ENCODE results near the gene SLC12A8.

Gene SLC12A8

GRCh38 chr3:125151916-125152315 lies 60.6 kb downstream of the SLC12A8 start:
- no peak for DNase-seq (ENCODE audit: low spot score)

DNA sequence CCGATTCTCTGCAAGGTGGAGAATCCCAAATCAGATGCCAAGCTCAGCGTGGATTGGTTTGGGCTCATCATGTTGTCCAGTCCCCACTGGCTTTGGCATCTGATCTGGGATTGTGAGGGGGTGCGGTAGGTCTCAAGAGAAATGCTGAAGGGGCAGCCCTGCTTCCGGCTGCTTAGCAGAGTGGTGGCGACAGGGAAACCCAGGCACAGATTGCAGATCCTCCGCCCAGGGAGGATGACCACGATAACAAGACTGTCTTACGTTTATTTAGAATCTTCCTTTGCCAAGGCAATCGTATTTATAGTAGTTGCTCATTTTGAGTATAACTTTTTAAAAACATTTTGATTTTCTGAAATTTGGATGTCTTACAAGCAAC lies 61.1 kb downstream of the SLC12A8 start:
- no peak for DNase-seq (ENCODE audit: low spot score)

DNA sequence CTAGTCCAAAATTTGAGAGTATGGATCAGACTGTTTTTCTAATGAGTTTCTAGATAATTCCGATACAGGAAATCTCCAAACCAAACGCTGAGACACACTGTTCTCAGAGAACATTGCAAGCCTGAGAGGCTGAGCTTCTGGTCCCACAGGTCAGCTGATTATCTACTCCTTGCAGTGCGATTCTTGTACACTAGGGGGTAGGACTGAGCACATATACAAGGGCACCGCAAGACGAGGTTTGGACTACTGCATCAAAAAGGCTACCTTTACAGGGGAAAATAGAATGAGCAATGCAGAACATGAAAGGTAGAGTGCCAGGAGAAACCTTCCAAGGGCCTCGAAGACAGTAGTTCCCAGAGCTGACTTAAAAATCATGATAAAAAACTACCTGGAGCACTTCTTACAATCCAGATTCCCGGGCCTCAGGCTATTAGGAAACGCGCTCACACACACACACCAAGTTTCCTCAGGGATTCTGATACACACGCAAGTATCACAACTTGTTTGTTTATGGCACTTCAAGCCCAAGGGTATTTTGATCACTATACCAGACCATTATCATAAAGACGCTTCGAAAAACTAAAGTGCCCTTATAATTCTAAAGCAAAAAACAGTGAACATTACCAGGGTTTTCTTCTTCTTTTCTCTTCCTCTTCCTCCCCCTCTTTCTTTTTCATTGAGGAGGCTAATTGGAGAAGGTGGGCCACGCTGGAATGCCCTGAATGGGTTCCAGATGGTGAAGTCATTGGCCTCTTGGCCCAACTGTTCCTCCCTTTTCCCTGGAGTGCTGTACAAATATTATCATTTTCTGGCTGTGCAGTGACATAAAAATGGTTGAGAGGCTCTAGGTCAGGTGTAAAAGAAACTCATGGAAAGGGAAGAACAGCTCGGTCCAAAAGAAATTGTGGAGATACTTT lies 61.8 kb downstream of the SLC12A8 start:
- DNase-seq (ENCODE audit: low spot score): peak; percentile 52

GRCh38 chr3:125149462-125149861 lies 63.1 kb downstream of the SLC12A8 start:
- no peak for DNase-seq (ENCODE audit: low spot score)

DNA sequence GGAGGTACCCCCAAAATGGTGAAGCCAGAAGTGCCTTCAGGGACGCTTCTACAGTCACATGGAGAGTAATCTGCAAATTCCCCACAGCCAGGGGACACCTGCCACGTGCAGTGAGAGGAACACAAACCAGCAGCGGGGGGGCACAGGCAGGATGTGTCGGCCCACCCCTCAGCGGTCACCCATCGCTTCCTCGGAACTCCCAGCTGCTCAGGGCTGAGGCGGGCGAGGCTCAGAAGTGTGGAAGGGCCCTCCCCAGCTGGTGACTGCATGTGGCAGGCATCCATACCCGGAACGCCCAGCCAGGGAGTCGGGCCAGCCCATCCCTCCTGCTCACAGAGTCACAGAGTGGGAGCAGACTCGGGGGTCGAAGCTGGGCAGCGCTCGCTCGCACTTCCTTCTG lies 63.7 kb downstream of the SLC12A8 start:
- DNase-seq (ENCODE audit: low spot score): no peak

DNA sequence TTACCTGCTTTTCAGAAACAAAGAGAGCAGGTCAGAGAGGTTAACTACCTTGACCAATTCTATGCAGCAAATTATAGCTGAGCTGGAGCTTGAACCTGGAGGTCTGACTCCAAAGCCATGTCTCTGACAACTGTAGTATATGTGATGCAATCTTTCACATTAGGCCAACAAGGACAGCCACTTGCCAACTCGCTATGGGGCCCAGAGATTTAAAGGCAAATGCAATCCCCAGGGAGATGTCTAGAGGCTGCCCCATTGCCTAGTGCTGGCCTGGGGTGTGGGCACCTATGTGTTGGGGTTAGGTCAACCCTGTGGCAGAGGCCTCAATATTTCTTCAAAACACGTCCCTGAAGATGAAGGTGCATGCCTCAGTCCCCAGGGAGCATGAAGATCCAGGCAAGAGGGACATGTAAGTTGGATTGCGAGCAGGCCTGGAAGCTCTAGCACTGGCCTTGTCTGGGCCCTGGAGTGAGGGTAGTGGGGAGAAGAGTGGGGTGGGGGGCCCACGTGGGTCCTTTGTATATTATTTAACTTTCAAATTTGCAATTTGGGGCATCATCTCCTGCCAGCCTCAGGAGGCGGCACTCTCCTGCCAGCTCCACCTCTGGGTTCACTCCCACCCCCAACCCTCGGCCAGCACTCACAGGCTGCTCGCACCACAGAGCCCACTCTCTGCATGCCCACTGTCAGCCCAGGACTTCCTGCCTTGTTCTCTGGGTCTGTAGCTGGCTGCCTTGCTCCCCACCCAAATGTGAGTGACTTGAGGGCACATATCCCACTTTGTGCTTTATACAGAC lies 64.3 kb downstream of the SLC12A8 start:
- no peak for DNase-seq (ENCODE audit: low spot score)

DNA sequence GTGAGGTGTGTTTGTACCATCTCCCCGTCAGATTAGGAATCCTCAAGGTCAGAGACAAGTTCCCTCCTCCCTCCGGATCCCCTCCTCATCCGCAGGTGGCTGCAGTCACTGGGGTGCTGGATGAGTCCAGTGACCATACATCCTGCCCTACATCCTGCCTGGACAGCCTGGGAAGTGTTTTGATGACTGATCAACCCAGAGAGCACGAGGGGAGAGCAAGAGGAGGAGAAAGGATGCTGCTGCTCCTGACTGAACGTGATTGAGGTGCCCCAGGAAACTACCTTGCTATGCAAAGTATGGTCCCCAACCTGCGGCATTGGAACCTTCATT lies 65.1 kb downstream of the SLC12A8 start:
- no peak for DNase-seq (ENCODE audit: low spot score)

DNA sequence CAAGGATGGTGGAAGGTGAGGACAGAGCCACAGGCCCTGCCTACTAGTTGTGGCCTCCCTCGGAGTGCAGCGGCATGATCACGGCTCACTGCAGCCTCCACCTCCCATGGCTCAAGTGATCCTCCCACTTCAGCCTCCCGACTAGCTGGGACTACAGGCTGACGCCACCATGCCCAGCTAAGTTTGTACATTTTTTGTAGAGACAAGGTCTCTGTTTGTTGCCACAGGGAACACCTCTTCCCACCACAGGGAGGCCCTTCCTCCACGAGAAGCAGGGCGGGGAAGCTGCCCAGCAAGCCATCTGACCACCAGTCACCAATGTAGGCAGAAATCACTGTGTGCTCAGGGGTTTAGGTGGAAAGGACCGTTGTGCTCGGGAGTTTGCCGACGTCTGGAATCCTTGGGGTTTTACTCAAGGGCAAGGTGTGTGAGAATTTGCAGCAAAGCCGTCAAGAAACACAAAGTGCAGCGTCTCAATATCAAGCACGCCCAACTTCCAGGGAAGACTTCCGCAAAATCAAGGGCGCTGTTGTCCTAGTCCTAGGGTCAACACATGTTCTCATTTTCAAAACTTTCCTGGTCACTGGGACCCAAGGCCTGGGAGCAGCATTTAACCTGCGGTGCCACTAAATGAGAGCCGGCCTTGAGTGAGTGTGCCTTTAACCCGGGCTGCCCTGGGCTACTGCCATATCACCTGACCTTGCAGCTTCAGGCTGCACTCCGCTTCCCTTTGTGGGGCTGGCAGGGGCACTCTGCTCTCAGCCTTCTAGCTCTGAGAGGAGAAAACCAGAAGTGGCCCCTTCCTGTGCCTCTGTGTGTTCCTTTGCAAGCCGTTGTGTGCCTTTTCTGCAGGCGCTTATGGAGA lies 65.7 kb downstream of the SLC12A8 start:
- no peak for DNase-seq (ENCODE audit: low spot score)

GRCh38 chr3:125145751-125146475 lies 66.6 kb downstream of the SLC12A8 start:
- no peak for DNase-seq (ENCODE audit: low spot score)

- DNase-seq (ENCODE audit: low spot score): no peak
Observed at GRCh38 chr3:125144653-125145314, 67.8 kb downstream of the SLC12A8 start.

- no peak for DNase-seq (ENCODE audit: low spot score)
Observed at GRCh38 chr3:125143982-125144652, 68.4 kb downstream of the SLC12A8 start.

- no peak for DNase-seq (ENCODE audit: low spot score)
Observed at GRCh38 chr3:125143538-125143937, 69.0 kb downstream of the SLC12A8 start.

- no peak for DNase-seq (ENCODE audit: low spot score)
Observed at GRCh38 chr3:125142940-125143339, 69.6 kb downstream of the SLC12A8 start.

DNA sequence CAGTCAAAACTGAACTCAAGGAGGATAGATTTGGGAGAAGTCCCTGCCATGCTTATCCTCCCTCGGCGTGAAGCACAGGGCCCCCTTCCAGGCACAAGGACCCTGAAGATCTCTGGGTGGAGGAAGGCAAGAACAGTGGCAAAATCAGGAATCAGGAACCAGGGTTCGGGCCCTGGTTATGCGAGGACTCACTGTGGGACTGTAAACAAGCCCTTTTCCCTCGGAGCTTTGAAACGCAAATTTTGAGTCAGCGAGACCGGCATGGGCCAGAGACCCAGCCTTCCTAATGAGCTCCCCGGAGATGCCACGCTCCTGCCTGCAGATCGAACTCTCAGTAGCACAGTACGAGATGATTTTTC lies 70.1 kb downstream of the SLC12A8 start:
- DNase-seq (ENCODE audit: low spot score): no peak

DNA sequence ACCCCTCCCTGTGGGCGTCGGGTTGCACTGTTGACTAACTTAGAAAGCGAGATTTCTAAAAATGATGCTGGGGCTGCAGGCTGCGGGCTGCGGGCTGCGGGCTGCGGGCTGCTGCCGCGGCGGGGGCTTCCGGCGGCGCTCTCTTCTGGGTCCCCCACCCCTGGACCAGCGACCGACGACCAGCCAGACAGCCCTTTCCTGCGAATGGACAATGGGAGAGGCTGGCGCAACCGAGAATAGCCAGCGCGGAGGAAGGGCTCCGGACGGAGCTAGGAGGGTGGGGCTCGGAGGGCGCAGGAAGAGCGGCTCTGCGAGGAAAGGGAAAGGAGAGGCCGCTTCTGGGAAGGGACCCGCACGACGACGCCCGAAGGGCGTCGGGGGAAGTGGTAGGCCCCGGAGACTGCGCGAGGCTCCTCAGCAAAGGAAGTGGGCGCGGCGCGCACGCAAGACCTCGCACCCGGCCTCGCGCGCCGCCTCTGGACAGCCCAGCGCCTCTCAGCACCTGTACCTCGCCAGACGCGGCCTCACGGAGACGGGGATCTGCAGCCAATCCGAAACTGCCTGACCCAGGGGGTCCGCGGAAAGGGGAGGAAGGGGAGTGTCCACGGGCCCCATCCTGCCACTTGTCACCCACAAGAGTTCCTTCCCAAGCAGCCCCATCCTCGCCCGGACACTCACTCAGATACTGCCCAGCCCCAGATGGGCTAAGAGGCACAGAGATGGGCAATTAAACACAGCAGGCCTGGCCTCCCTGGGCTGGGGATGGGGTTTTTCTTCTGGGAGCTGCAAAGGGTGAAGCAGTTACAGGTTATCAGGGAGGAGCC lies 70.7 kb downstream of the SLC12A8 start:
- no peak for DNase-seq (ENCODE audit: low spot score)

DNA sequence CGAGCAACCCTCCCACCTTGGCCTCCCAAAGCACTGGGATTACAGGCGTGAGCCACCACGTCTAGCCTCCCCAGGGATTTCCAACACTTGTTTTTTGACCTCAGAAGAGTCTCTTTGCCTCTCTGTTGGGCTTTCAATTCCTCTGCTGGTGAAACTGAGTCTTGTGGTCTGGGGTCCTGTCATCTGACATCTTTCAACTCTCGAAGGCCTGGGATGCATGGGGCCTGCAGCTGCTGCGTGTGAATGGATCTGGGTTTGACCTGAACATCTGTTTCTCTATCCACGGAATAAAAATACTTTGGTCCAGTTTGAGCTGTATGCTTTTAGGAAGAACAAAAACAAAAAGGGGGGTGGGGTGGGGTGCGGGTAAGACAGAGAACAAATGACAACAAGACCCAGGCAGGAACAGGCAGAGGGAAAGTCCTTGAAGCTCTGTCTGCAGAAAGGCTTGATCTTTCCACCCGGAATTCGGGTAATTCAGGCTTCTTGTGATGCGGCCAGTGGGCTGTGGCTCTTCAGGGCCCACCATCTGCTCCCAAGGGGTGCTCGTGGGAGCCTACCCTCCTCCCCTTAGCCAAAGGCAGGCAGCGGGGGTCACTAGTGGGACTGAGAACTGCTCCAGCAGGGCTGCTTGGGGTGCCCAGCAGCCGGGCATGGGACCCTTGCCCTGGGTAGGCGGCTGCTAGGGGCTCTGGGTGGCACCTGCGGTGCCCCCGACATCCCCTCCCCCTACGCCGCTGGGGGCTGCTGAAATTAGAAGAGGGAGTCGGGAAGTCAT lies 71.5 kb downstream of the SLC12A8 start:
- no peak for DNase-seq (ENCODE audit: low spot score)

GRCh38 chr3:125140011-125140817 lies 72.3 kb downstream of the SLC12A8 start:
- DNase-seq (ENCODE audit: low spot score): no peak

- no peak for DNase-seq (ENCODE audit: low spot score)
Observed at GRCh38 chr3:125139386-125139785, 73.2 kb downstream of the SLC12A8 start.
